Nephron (organoid): ENCODE measurements around the gene THADA.

Experiments
- H3K27ac Mint-ChIP-seq, 3 experiments: 2 replicates each; pipeline ENCODE4 v1.8.0; 2020; ENCODE audit warnings: mixed read lengths in 3 of 3, mild to moderate bottlenecking in 2 of 3, moderate library complexity in 1 of 3
- H3K27me3 Mint-ChIP-seq: 2 replicates; pipeline ENCODE4 v1.8.0; 2021; ENCODE audit warnings: low read depth, mild to moderate bottlenecking, moderate library complexity, mixed read lengths
- H3K36me3 Mint-ChIP-seq: 2 replicates; pipeline ENCODE4 v1.8.0; 2020; ENCODE audit warnings: low read depth, mixed read lengths
- H3K4me1 Mint-ChIP-seq: 2 replicates; pipeline ENCODE4 v1.8.0; 2020; ENCODE audit warnings: mixed read lengths
- H3K4me3 Mint-ChIP-seq, 3 experiments: 2 replicates each; pipeline ENCODE4 v1.8.0; 2020; ENCODE audit warnings: mild to moderate bottlenecking in 3 of 3, mixed read lengths in 3 of 3, moderate library complexity in 2 of 3
- H3K9me3 Mint-ChIP-seq: 2 replicates; pipeline ENCODE4 v1.8.0; 2020; ENCODE audit warnings: mixed read lengths
- CTCF ChIP-seq, 3 experiments: fragments of 200-600 bp; sonication (generic); IDR thresholded peaks; one replicate each; pipeline ENCODE4 v1.5.0; 2021; ENCODE audit warnings: antibody characterized with exemption in 3 of 3; ENCODE audit not compliant: unreplicated experiment in 3 of 3

THADA gene

GRCh38 chr2:43520919-43521318, 74.9 kb downstream of the THADA start:
- H3K4me3 Mint-ChIP-seq: no peak overlapping the region
- peaks cover 30% of the 10 kb centered on the region for H3K4me1 Mint-ChIP-seq
- no peak for TF ChIP-seq CTCF (IDR thresholded peaks at IDR 0.05; ENCODE audit: unreplicated experiment in 3 of 3)
- H3K36me3 Mint-ChIP-seq: peaks cover 13% of the 10 kb centered on the region
- no peaks in the 10 kb centered on the region for H3K9me3 Mint-ChIP-seq
- no peaks in the 10 kb centered on the region for H3K27me3 Mint-ChIP-seq
- H3K27ac Mint-ChIP-seq: no peak overlapping the region

GRCh38 chr2:43519643-43520221, 76.1 kb downstream of the THADA start:
- Mint-ChIP-seq H3K9me3 (no peaks in the 10 kb centered on the region), H3K4me1 (peaks cover 25% of the 10 kb centered on the region), H3K4me3 (no peak overlapping the region), H3K27me3 (no peaks in the 10 kb centered on the region), H3K27ac (no peak overlapping the region), H3K36me3 (peaks cover under 1% of the 10 kb centered on the region)
- TF ChIP-seq CTCF (IDR thresholded peaks at IDR 0.05; ENCODE audit: unreplicated experiment in 3 of 3): no peak

GRCh38 chr2:43518718-43519117, 77.1 kb downstream of the THADA start:
- Mint-ChIP-seq H3K4me1 (peaks cover 20% of the 10 kb centered on the region), H3K27me3 (no peaks in the 10 kb centered on the region), H3K27ac (peak overlapping the region in 1 of 3 experiments; percentile 59), H3K4me3 (no peak overlapping the region), H3K36me3 (no peaks in the 10 kb centered on the region), H3K9me3 (no peaks in the 10 kb centered on the region)
- TF ChIP-seq CTCF (IDR thresholded peaks at IDR 0.05; ENCODE audit: unreplicated experiment in 3 of 3): no peak

- Mint-ChIP-seq H3K27ac (peak overlapping the region; percentile 39 to 59 (median 41)), H3K36me3 (no peaks in the 10 kb centered on the region), H3K4me1 (peaks cover 20% of the 10 kb centered on the region), H3K4me3 (no peak overlapping the region), H3K9me3 (no peaks in the 10 kb centered on the region), H3K27me3 (no peaks in the 10 kb centered on the region)
- no peak for TF ChIP-seq CTCF (IDR thresholded peaks at IDR 0.05; ENCODE audit: unreplicated experiment in 3 of 3)
These were observed 77.7 kb downstream of the THADA start for GRCh38 chr2:43518181-43518580.

- TF ChIP-seq CTCF (IDR thresholded peaks at IDR 0.05; ENCODE audit: unreplicated experiment in 3 of 3): no peak
- Mint-ChIP-seq H3K9me3 (no peaks in the 10 kb centered on the region), H3K27me3 (no peaks in the 10 kb centered on the region), H3K27ac (no peak overlapping the region), H3K4me3 (no peak overlapping the region), H3K4me1 (peaks cover 20% of the 10 kb centered on the region), H3K36me3 (peaks cover 8% of the 10 kb centered on the region)
These were observed 79.9 kb downstream of the THADA start for GRCh38 chr2:43515807-43516497.

- H3K4me1 Mint-ChIP-seq: peaks cover 20% of the 10 kb centered on the region
- H3K4me3 Mint-ChIP-seq: no peak overlapping the region
- no peak overlapping the region for H3K27ac Mint-ChIP-seq
- H3K36me3 Mint-ChIP-seq: peaks cover 8% of the 10 kb centered on the region
- no peaks in the 10 kb centered on the region for H3K27me3 Mint-ChIP-seq
- no peak for TF ChIP-seq CTCF (IDR thresholded peaks at IDR 0.05; ENCODE audit: unreplicated experiment in 3 of 3)
- H3K9me3 Mint-ChIP-seq: no peaks in the 10 kb centered on the region
These were observed 80.6 kb downstream of the THADA start for GRCh38 chr2:43515248-43515647.
